HepG2 (cell line): ENCODE data around the gene TC2N. TPM values are rescaled to one million over a fixed set of nuclear protein-coding genes. Genes with fewer than 3 reads are reported as not detected.

Experiments
- ATAC-seq: fragments of 200-7000 bp; cut with Tn5 transposase; 3 replicates; pipeline ENCODE4 v1.9.1; 2020; ENCODE audit warnings: mild to moderate bottlenecking, moderate library complexity
- BruUV-seq: library from RNA; stranded (reverse); fragments of 400-500 nt; replicated peaks from 2 replicates; lab custom pipeline; 2021; lab: Mats Ljungman, UMichigan
- CTCF ChIA-PET: fragments of 300-600 bp; formaldehyde crosslinking; extraction: SDS; loops from one replicate; lab custom pipeline; 2021; ENCODE audit warnings: low total read pairs, inconsistent platforms, low intra/inter-chr PET ratio; lab: Yijun Ruan, JAX
- POLR2A ChIA-PET: fragments of 350-600 bp; sonication (Branson Sonifier 250); formaldehyde crosslinking; loops from one replicate; lab custom pipeline; 2020; ENCODE audit warnings: antibody characterized with exemption, inconsistent platforms; lab: Yijun Ruan, JAX
- DNase-seq: peaks from one replicate; pipeline ENCODE4 v3.0.0-alpha.2; 2015; ENCODE audit warnings: low spot score
- FAIRE-seq: peaks from 3 replicates; lab custom pipeline; 2011; peaks lifted over from hg19 to GRCh38; lab: Jason Lieb, UNC
- H2AFZ ChIP-seq: one replicate; pipeline ENCODE4 v1.6.1; 2011; ENCODE audit warnings: low read length, inconsistent platforms
- H3K27ac ChIP-seq: fragments of 300-600 bp; 3 replicates; pipeline ENCODE4 v1.8.0; 2011; ENCODE audit warnings: mixed run types, mild to moderate bottlenecking, mixed read lengths, low read length, inconsistent platforms; ENCODE audit not compliant: insufficient read depth; ENCODE audit errors: extremely low read length
- H3K27me3 ChIP-seq, 2 experiments: fragments of 200-600 bp in 1 of 2; 2 replicates in 1 of 2; 3 replicates in 1 of 2; pipeline versions ENCODE4 v1.6.0 to v1.8.0; 2011; ENCODE audit warnings: low read length in 2 of 2, mild to moderate bottlenecking in 2 of 2, moderate library complexity in 2 of 2, inconsistent platforms in 1 of 2; ENCODE audit not compliant: insufficient read depth in 2 of 2, control insufficient read depth in 1 of 2
- H3K36me3 ChIP-seq, 2 experiments: fragments of 200-600 bp in 1 of 2; replicated peaks in 1 of 2; 2 replicates in 1 of 2; 3 replicates in 1 of 2; pipeline versions ENCODE4 v1.5.1 to v1.8.0; 2011; ENCODE audit warnings: low read length in 2 of 2, inconsistent platforms in 1 of 2; ENCODE audit not compliant: insufficient read depth in 2 of 2, control insufficient read depth in 1 of 2
- H3K4me1 ChIP-seq: 2 replicates; pipeline ENCODE4 v1.5.1; 2012; ENCODE audit warnings: low read length, inconsistent platforms; ENCODE audit not compliant: insufficient read depth
- H3K4me2 ChIP-seq: 2 replicates; pipeline ENCODE4 v1.6.0; 2011; ENCODE audit warnings: low read depth, low read length, inconsistent platforms
- H3K4me3 ChIP-seq, 3 experiments: fragments of 200-600 bp in 1 of 3; sonication (generic), shearing (Covaris generic) in 1 of 3; replicated peaks in 1 of 3; 2 replicates each; pipeline ENCODE4 v1.5.1; 2011 to 2016; ENCODE audit warnings: low read length in 3 of 3, inconsistent platforms in 2 of 3, low read depth in 2 of 3, mild to moderate bottlenecking in 2 of 3, control low read depth in 1 of 3, mixed read lengths in 1 of 3; ENCODE audit not compliant: insufficient read depth in 1 of 3
- H3K79me2 ChIP-seq: one replicate; pipeline ENCODE4 v1.6.1; 2011; ENCODE audit warnings: low read length, inconsistent platforms; ENCODE audit not compliant: insufficient read depth
- H3K9ac ChIP-seq: 2 replicates; pipeline ENCODE4 v1.6.0; 2011; ENCODE audit warnings: mild to moderate bottlenecking, low read depth, low read length, inconsistent platforms; ENCODE audit not compliant: insufficient read depth
- H3K9me3 ChIP-seq: 2 replicates; pipeline ENCODE4 v1.5.1; 2012; ENCODE audit warnings: mild to moderate bottlenecking, low read length
- H4K20me1 ChIP-seq: 2 replicates; pipeline ENCODE4 v1.6.0; 2011; ENCODE audit warnings: inconsistent platforms, mild to moderate bottlenecking, low read length, moderate library complexity; ENCODE audit not compliant: insufficient read depth
- ATF7-NPFF ChIP-seq: sonication (generic); formaldehyde crosslinking; IDR thresholded peaks from 2 replicates; pipeline ENCODE4 v1.8.1; 2023; ENCODE audit warnings: mild to moderate bottlenecking, low read depth, missing genetic modification reagents, moderate library complexity
- FOXA3 ChIP-seq: IDR thresholded peaks from 2 replicates; pipeline ENCODE4 v1.6.1; 2016; ENCODE audit warnings: missing genetic modification reagents, missing compliant biosample characterization
- IKZF5 ChIP-seq: IDR thresholded peaks from 2 replicates; pipeline ENCODE4 v1.6.1; 2018; ENCODE audit warnings: missing genetic modification reagents, mild to moderate bottlenecking, missing compliant biosample characterization
- MTERF4 ChIP-seq: sonication (generic); formaldehyde crosslinking; IDR thresholded peaks from 2 replicates; pipeline ENCODE4 v1.8.0; 2023; ENCODE audit warnings: mild to moderate bottlenecking, missing genetic modification reagents
- MTF1 ChIP-seq: sonication (generic); formaldehyde crosslinking; IDR thresholded peaks from 2 replicates; pipeline ENCODE4 v1.5.0; 2020; ENCODE audit warnings: missing genetic modification reagents
- NR0B2 ChIP-seq: sonication (generic); formaldehyde crosslinking; IDR thresholded peaks from 2 replicates; pipeline ENCODE4 v1.4.0; 2020; ENCODE audit warnings: mild to moderate bottlenecking, missing genetic modification reagents
- NR2F6 ChIP-seq, 2 experiments: IDR thresholded peaks; 2 replicates each; pipeline ENCODE4 v1.6.1; 2016; ENCODE audit warnings: antibody characterized with exemption in 1 of 2, mild to moderate bottlenecking in 1 of 2
- STAG1 ChIP-seq: sonication (generic); formaldehyde crosslinking; IDR thresholded peaks from 2 replicates; pipeline ENCODE4 v1.4.0; 2020; ENCODE audit warnings: missing genetic modification reagents
- ZNF234 ChIP-seq: sonication (generic); formaldehyde crosslinking; conservative IDR thresholded peaks from 2 replicates; pipeline ENCODE4 v1.5.1; 2020; ENCODE audit warnings: mild to moderate bottlenecking, missing genetic modification reagents
- ZNF773 ChIP-seq: sonication (generic); formaldehyde crosslinking; IDR thresholded peaks from 2 replicates; pipeline ENCODE4 v1.4.0; 2020; ENCODE audit warnings: missing genetic modification reagents, borderline replicate concordance
- ZNF891 ChIP-seq: sonication (generic); formaldehyde crosslinking; IDR thresholded peaks from 2 replicates; pipeline ENCODE4 v1.5.0; 2020; ENCODE audit warnings: mild to moderate bottlenecking, missing genetic modification reagents
- WGBS: methylation state at CpG from one replicate; pipeline ENCODE4 v1.1.6; 2017; ENCODE audit warnings: low lambda C conversion rate; 5-methylcytosine and 5-hydroxymethylcytosine counted together
- in situ Hi-C: cut with HindIII; loops from 2 replicates; pipeline ENCODE4 v1.10.0; 2017; ENCODE audit warnings: low pct_unique_long_range_greater_than_20kb; ENCODE audit not compliant: extremely low pct_ligation_motif_present
- intact Hi-C: fragments of 100-400 bp; cut with micrococcal nuclease; formaldehyde crosslinking; loops from one replicate; pipeline ENCODE4 v1.10.0; 2022; ENCODE audit not compliant: unreplicated experiment
- polyA plus RNA-seq, 8 experiments: library from polyadenylated mRNA; depleted of rRNA in 3 of 8; stranded (reverse) in 7 of 8; unstranded in 1 of 8; fragments of >200 nt; fragmentation: Illumina TruSeq in 4 of 8; extraction: Trizol in 4 of 8; gene quantifications; 2 replicates each; pipeline versions ENCODE4 v1.2.1 to v1.2.3, GENCODE V29; 2011 to 2016; ENCODE audit warnings: low read depth in 4 of 8, missing spikeins in 1 of 8, mixed read lengths in 1 of 8; ENCODE audit not compliant: insufficient read depth in 1 of 8
- total RNA-seq, 5 experiments: library from RNA; depleted of rRNA; stranded (reverse); fragments of >200 nt; fragmentation: Illumina TruSeq; extraction: Trizol; gene quantifications; 2 replicates each; pipeline ENCODE4 v1.2.3, GENCODE V29; 2016; ENCODE audit warnings: low read depth in 1 of 5

Gene TC2N
- total and polyA plus RNA-seq, 2 of the 13 experiments (the other 11 are each of a cell fraction or from before 2014, with no cell fraction given), result 0.03 TPM; not detected in 1

GRCh38 chr14:91778217-91778616 lies 89.1 kb downstream of the TC2N start (continued):
- TF ChIP-seq IKZF5 (no peak), FOXA3 (no peak), STAG1 (CRISPR knock-in tag) (no peak), ZNF773 (CRISPR knock-in tag) (no peak), ZNF234 (CRISPR knock-in tag) (no peak), MTERF4 (no peak)

GRCh38 chr14:91774140-91775096 lies 92.9 kb downstream of the TC2N start:
- H3K9ac ChIP-seq, result no peak overlapping the region
- CTCF ChIA-PET, result no interaction called here
- no peak overlapping the region for H3K4me3 ChIP-seq
- no peaks in the 10 kb centered on the region for H3K27me3 ChIP-seq
- no peaks in the 10 kb centered on the region for H3K4me1 ChIP-seq
- BruUV-seq, result no TSS peak
- H3K4me2 ChIP-seq, result no peak overlapping the region
- H3K27ac ChIP-seq, result no peak overlapping the region
- H3K9me3 ChIP-seq, result no peaks in the 10 kb centered on the region
- no peaks in the 10 kb centered on the region for H3K36me3 ChIP-seq
- ATAC-seq, result no peak
- WGBS, result 13% methylated on average over 5 of the region's 5 CpGs
- H3K79me2 ChIP-seq, result no peaks in the 10 kb centered on the region
- POLR2A ChIA-PET, result no interaction called here
- in situ Hi-C loops (no loop called here), intact Hi-C loops (no loop called here)
- no peak for TF ChIP-seq NR2F6 (IDR thresholded peaks at IDR 0.05)
- no peak for TF ChIP-seq NR2F6 (CRISPR knock-in tag; IDR thresholded peaks at IDR 0.05)
- TF ChIP-seq ZNF891 (CRISPR knock-in tag), result no peak
- no peak for TF ChIP-seq ATF7-NPFF (CRISPR knock-in tag)
- no peak for TF ChIP-seq NR0B2
- no peak for TF ChIP-seq MTF1 (CRISPR knock-in tag)
- TF ChIP-seq, all 625 proteins: peak for 0
- H2AFZ ChIP-seq, result no peak overlapping the region
- H4K20me1 ChIP-seq, result no peaks in the 10 kb centered on the region
- no peak for FAIRE-seq
- no peak for DNase-seq
